Osteocyte (in vitro differentiated cells): ENCODE data around the gene ITPR1. TPM values are rescaled to one million over a fixed set of nuclear protein-coding genes. Genes with fewer than 3 reads are reported as not detected.

Source experiments
- DNase-seq: peaks from one replicate; pipeline ENCODE4 v3.0.0; 2021; ENCODE audit warnings: mixed read lengths; ENCODE audit not compliant: unreplicated experiment; ENCODE audit errors: extremely low spot score
- H3K27ac Mint-ChIP-seq: one replicate; pipeline ENCODE4 v1.8.0; 2021; ENCODE audit warnings: mild to moderate bottlenecking, mixed read lengths; ENCODE audit not compliant: unreplicated experiment
- H3K27me3 Mint-ChIP-seq: one replicate; pipeline ENCODE4 v1.8.0; 2021; ENCODE audit warnings: mixed read lengths; ENCODE audit not compliant: unreplicated experiment
- H3K36me3 Mint-ChIP-seq: one replicate; pipeline ENCODE4 v1.8.0; 2021; ENCODE audit warnings: mixed read lengths; ENCODE audit not compliant: unreplicated experiment
- H3K4me1 Mint-ChIP-seq: one replicate; pipeline ENCODE4 v1.8.0; 2021; ENCODE audit warnings: mixed read lengths; ENCODE audit not compliant: unreplicated experiment
- H3K4me3 Mint-ChIP-seq: one replicate; pipeline ENCODE4 v1.8.0; 2021; ENCODE audit warnings: mild to moderate bottlenecking, moderate library complexity, mixed read lengths; ENCODE audit not compliant: unreplicated experiment
- H3K9me3 Mint-ChIP-seq: one replicate; pipeline ENCODE4 v1.8.0; 2021; ENCODE audit warnings: mixed read lengths; ENCODE audit not compliant: unreplicated experiment
- total RNA-seq: library from RNA; stranded (reverse); gene quantifications from 2 replicates; pipeline ENCODE4 v1.2.1, GENCODE V29; 2021
- TF ChIP-seq, protein P1 (sequence below): fragments of 200-600 bp; sonication (generic); IDR thresholded peaks from 2 replicates; pipeline ENCODE4 v1.5.0; 2021; ENCODE audit warnings: antibody characterized with exemption, mild to moderate bottlenecking, moderate library complexity

Gene ITPR1
- total RNA-seq, 1 donor from 2014 or later: 34.3 TPM

DNA sequence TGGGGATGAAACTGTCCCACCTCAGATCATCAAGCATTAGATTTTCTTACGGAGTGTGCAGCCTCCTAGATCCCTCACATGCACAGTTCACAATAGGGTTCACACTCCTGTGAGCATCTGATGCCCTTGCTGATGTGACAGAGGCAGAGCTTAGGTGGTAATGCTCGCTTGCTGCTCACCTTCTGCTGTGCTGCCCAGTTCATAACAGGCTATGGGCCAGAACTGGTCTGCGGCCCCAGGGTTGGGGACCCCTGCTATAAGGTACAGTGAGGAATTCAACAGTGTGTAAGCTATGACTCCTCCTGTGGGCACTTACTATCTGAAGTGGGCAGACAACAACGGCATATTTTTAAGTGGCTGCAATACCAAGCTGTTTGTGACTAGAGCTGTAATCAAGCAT, 298.2 kb downstream of the ITPR1 start:
- TF ChIP-seq, protein P1, sequence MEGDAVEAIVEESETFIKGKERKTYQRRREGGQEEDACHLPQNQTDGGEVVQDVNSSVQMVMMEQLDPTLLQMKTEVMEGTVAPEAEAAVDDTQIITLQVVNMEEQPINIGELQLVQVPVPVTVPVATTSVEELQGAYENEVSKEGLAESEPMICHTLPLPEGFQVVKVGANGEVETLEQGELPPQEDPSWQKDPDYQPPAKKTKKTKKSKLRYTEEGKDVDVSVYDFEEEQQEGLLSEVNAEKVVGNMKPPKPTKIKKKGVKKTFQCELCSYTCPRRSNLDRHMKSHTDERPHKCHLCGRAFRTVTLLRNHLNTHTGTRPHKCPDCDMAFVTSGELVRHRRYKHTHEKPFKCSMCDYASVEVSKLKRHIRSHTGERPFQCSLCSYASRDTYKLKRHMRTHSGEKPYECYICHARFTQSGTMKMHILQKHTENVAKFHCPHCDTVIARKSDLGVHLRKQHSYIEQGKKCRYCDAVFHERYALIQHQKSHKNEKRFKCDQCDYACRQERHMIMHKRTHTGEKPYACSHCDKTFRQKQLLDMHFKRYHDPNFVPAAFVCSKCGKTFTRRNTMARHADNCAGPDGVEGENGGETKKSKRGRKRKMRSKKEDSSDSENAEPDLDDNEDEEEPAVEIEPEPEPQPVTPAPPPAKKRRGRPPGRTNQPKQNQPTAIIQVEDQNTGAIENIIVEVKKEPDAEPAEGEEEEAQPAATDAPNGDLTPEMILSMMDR: no peak

DNA sequence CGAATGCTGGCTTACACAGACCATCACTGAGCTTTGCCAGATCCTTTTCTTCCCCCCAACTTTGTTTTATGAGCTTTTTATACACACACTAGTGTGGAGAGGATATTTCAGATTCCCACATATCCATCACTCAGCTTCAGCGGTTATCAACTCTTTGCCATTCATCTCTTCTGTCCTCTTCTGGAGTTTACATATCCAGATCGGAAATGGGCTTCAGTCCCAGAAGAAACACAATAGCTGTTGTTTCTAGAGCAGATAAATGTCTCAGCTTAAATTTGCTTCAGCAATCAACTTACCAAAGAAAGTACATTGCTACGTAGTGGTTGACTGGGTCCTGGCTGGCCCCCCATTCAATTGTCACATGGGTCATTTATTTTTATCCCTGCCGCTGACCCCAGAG, 300.2 kb downstream of the ITPR1 start:
- H3K4me3 Mint-ChIP-seq: no peak overlapping the region
- H3K9me3 Mint-ChIP-seq: no peaks in the 10 kb centered on the region
- DNase-seq: no peak
- TF ChIP-seq, protein P1: no peak
- no peak overlapping the region for H3K27ac Mint-ChIP-seq
- H3K27me3 Mint-ChIP-seq: no peaks in the 10 kb centered on the region
- H3K36me3 Mint-ChIP-seq: peaks cover 21% of the 10 kb centered on the region
- H3K4me1 Mint-ChIP-seq: no peaks in the 10 kb centered on the region

More for the DNA sequence above, 298.2 kb downstream of the ITPR1 start:
- H3K27me3 Mint-ChIP-seq: no peaks in the 10 kb centered on the region
- no peaks in the 10 kb centered on the region for H3K4me1 Mint-ChIP-seq
- peaks cover 25% of the 10 kb centered on the region for H3K36me3 Mint-ChIP-seq
- no peak overlapping the region for H3K27ac Mint-ChIP-seq
- no peaks in the 10 kb centered on the region for H3K9me3 Mint-ChIP-seq
- no peak overlapping the region for H3K4me3 Mint-ChIP-seq
- DNase-seq: no peak

DNA sequence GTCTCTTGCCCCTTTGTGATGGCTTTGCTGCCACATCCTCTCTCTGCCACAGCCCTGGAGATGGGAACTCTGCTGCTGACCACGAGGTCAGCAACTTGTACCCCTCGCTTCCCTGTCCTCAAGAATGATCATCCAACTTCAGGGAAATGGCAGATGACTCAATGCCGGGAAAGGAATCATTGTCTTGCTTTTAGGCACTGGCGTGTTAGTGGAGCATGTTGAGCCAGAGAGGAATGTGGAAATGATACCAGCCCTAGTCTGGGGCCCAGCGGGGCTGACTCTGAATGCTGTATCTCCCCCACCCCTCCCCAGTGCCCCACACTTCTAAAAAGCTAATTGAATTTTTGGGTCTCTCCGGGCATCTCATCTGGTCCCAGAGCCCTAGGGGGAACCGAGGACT, 301.2 kb downstream of the ITPR1 start:
- H3K9me3 Mint-ChIP-seq: no peaks in the 10 kb centered on the region

DNA sequence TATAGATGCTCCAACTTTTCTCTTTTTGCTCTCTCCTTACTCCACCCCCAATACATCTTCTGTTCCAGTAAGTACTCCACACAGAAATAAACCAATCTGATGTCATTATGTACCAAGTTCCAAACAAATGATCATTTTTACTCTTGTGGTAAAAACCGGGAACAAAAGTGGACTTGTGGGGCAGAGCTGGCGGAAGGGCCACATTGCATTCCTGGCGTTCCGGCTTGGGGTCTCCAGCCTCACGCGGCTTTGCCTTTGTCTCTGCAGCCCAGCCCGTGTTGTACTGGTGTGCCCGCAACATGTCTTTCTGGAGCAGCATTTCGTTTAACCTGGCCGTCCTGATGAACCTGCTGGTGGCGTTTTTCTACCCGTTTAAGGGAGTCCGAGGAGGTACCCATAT, 301.6 kb downstream of the ITPR1 start:
- Mint-ChIP-seq H3K9me3 (no peaks in the 10 kb centered on the region), H3K27ac (no peak overlapping the region), H3K4me3 (no peak overlapping the region), H3K4me1 (no peaks in the 10 kb centered on the region), H3K36me3 (peaks cover 16% of the 10 kb centered on the region), H3K27me3 (no peaks in the 10 kb centered on the region)
- TF ChIP-seq, protein P1: no peak
- no peak for DNase-seq

More for the DNA sequence above, 301.2 kb downstream of the ITPR1 start:
- H3K4me1 Mint-ChIP-seq: no peaks in the 10 kb centered on the region
- H3K4me3 Mint-ChIP-seq: no peak overlapping the region
- TF ChIP-seq, protein P1: no peak
- DNase-seq: no peak
- H3K36me3 Mint-ChIP-seq: peaks cover 16% of the 10 kb centered on the region
- H3K27me3 Mint-ChIP-seq: no peaks in the 10 kb centered on the region
- no peak overlapping the region for H3K27ac Mint-ChIP-seq

DNA sequence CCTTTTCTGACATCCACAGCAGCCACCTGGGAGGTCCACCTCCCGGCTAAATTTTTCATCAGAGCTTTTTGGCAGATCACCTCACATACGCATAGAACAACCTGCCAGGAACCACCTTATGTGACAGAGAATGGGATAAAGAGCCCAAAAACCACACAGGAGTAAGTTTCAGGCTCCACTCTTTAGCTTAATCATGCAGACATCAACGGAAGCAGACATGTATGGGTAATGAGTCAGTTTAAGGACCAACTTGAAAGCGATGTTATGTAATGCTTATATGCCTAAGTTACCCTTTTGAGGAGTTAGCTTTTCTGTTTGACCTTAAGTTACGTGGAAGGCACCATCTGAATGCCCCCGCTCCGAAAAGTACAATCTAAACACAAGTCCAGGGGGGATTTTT, 302.8 kb downstream of the ITPR1 start:
- TF ChIP-seq, protein P1: no peak
- Mint-ChIP-seq H3K4me1 (no peaks in the 10 kb centered on the region), H3K9me3 (no peaks in the 10 kb centered on the region), H3K4me3 (no peak overlapping the region), H3K27me3 (no peaks in the 10 kb centered on the region), H3K36me3 (peaks cover 16% of the 10 kb centered on the region), H3K27ac (no peak overlapping the region)
- no peak for DNase-seq
